Aorta (tissue), 5 donors: Measurements from ENCODE around the gene PPM1E. TPM values are rescaled to one million over a fixed set of nuclear protein-coding genes. Genes with fewer than 3 reads are reported as not detected.

Experiments used
- ATAC-seq: fragments of 200-7000 bp; cut with Tn5 transposase; one replicate; pipeline ENCODE4 v1.9.1; 2022; ENCODE audit warnings: moderate library complexity; ENCODE audit not compliant: low FRiP score
- DNase-seq, 2 donors: peaks; one replicate each; pipeline ENCODE4 v3.0.0-alpha.2; 2020
- H3K27ac ChIP-seq, 2 donors: one replicate each; pipeline ENCODE4 v1.5.1; 2013; ENCODE audit warnings: low read length in 2 of 2, mild to moderate bottlenecking in 2 of 2, moderate library complexity in 2 of 2, control low read depth in 1 of 2, inconsistent platforms in 1 of 2, low read depth in 1 of 2
- H3K27me3 ChIP-seq, 2 donors: one replicate each; pipeline ENCODE4 v1.6.1; 2013; ENCODE audit warnings: control low read depth in 1 of 2, low read length in 1 of 2, mild to moderate bottlenecking in 1 of 2, moderate library complexity in 1 of 2; ENCODE audit not compliant: insufficient read depth in 2 of 2, control insufficient read depth in 1 of 2
- H3K36me3 ChIP-seq, 2 donors: one replicate each; pipeline ENCODE4 v1.6.1; 2013; ENCODE audit warnings: control low read depth in 1 of 2, low read length in 1 of 2, mild to moderate bottlenecking in 1 of 2; ENCODE audit not compliant: insufficient read depth in 2 of 2, control insufficient read depth in 1 of 2
- H3K4me1 ChIP-seq, 2 donors: one replicate each; pipeline ENCODE4 v1.6.1; 2013; ENCODE audit warnings: low read length in 2 of 2, control low read depth in 1 of 2, mild to moderate bottlenecking in 1 of 2, moderate library complexity in 1 of 2; ENCODE audit not compliant: insufficient read depth in 2 of 2, control insufficient read depth in 1 of 2
- H3K4me3 ChIP-seq, 2 donors: one replicate each; pipeline ENCODE4 v1.5.1; 2013; ENCODE audit warnings: low read length in 2 of 2, control low read depth in 1 of 2, mild to moderate bottlenecking in 1 of 2
- H3K9me3 ChIP-seq: one replicate; pipeline ENCODE4 v1.6.1; 2013; ENCODE audit warnings: mild to moderate bottlenecking, low read length; ENCODE audit not compliant: control insufficient read depth
- WGBS, 2 donors: extraction: QIAGEN DNeasy Blood & Tissue Kit; methylation state at CpG; one replicate each; pipeline ENCODE4 v1.1.7; 2013; 5-methylcytosine and 5-hydroxymethylcytosine counted together
- intact Hi-C, 2 donors: fragments of 100-400 bp; cut with DNase I; formaldehyde crosslinking; loops; one replicate each; pipeline versions ENCODE4 v1.14.2 to v1.15.0; 2022
- polyA plus RNA-seq, 2 donors: library from polyadenylated mRNA; stranded (reverse); fragments of 200-250 nt; gene quantifications; one replicate each; pipeline ENCODE4 v1.2.3, GENCODE V29; 2013
- total RNA-seq, 2 donors: library from RNA; stranded (reverse); fragmentation: NEBNext Ultra II Directional; extraction: Animal tissue kit (Norgen Biotek cat#: 25700); gene quantifications; one replicate each; pipeline ENCODE4 v1.2.1, GENCODE V29; 2021
- donor health status: healthy with polysubstance abuse.
- donor health status: Bipolar disorder and iron deficiency.
- donor health status: DM: no; HTN: no; CAD: no.
- donor health status: DM: no; HTN: no; CAD: no.
- donor health status: DM: yes; HTN: yes; CAD: no.

PPM1E gene
- total and polyA plus RNA-seq, 4 donors: 0.06 to 0.21 TPM; not detected in 2

DNA sequence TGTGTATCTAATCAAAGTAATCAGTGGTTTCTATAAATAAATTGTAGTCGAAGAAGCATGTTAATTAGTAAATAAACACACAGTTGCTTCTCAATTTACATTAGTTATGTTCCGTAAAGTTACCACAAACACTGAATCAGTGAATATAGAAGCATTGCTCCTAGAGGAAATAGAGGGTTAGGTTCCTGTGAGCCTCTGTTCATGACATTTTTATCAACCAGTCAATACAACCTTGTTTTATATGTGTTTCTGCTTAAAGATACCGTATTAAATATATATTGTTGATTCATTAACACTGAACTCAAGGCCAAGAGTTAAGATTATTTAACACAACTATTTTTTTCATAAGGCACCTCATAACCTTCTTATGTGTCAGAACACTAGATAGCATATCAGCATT lies 134.3 kb downstream of the PPM1E start:
- 86 to 90% methylated on average over 3 of the region's 3 CpGs for WGBS, 2 donors

DNA sequence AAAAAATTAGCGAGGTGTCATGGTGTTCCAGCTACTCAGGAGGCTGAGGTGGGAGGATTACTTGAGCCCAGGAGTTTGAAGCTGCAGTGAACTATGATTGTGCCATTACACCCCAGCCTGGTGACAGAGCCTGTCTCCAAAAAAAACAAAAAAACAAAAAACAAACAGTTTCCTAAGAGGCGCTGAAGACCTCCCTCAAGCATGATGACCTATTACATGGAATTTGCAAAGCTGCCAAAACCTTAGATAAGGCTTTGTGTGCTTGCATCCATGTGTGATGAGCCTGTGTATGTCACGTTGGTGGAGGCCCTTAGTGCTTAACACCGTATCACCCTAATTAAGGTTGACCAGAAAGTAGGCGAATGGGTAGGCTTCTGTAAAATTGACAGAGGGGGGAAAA lies 143.5 kb downstream of the PPM1E start:
- ATAC-seq: no peak
- H3K36me3 ChIP-seq: no peaks in the 10 kb centered on the region
- 81 to 83% methylated on average over 5 of the region's 5 CpGs for WGBS, 2 donors

More for the DNA sequence above, 134.3 kb downstream of the PPM1E start:
- H3K27ac ChIP-seq: no peak overlapping the region
- DNase-seq: no peak
- H3K36me3 ChIP-seq: no peaks in the 10 kb centered on the region
- H3K4me1 ChIP-seq: no peaks in the 10 kb centered on the region
- intact Hi-C loops: no loop called here
- no peaks in the 10 kb centered on the region for H3K9me3 ChIP-seq
- no peaks in the 10 kb centered on the region for H3K27me3 ChIP-seq
- no peak for ATAC-seq
- H3K4me3 ChIP-seq: no peak overlapping the region

DNA sequence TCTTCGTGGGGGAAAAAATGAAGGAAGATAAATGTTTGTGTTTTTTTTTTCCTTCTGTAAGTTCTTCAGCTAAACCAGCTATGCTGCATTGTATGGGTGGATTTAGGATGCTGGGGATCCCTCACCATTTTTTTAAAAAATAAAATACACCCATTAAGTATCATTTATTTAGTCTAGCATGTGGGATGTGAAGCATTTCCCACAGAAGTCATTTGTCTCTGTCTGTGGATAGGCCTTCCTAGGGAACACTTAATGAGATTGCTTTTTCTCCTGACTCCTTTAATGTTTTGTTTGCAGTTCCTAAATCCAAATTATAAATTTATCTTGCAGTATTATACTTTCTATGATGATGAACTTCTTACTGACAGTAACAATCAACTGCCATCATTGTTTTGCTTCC lies 146.7 kb downstream of the PPM1E start:
- Histone ChIP-seq H3K36me3 (no peaks in the 10 kb centered on the region), H3K27me3 (no peaks in the 10 kb centered on the region), H3K4me3 (no peak overlapping the region), H3K9me3 (no peaks in the 10 kb centered on the region), H3K4me1 (no peaks in the 10 kb centered on the region), H3K27ac (no peak overlapping the region)
- no peak for ATAC-seq
- DNase-seq: no peak
- WGBS, 2 donors: 65 to 73% methylated on average over 1 of the region's 1 CpG
- intact Hi-C loops: no loop called here

More for the DNA sequence above, 143.5 kb downstream of the PPM1E start:
- no peaks in the 10 kb centered on the region for H3K9me3 ChIP-seq
- H3K4me1 ChIP-seq: no peaks in the 10 kb centered on the region
- intact Hi-C loops: no loop called here
- H3K27ac ChIP-seq: no peak overlapping the region
- DNase-seq: no peak
- H3K27me3 ChIP-seq: no peaks in the 10 kb centered on the region
- no peak overlapping the region for H3K4me3 ChIP-seq

DNA sequence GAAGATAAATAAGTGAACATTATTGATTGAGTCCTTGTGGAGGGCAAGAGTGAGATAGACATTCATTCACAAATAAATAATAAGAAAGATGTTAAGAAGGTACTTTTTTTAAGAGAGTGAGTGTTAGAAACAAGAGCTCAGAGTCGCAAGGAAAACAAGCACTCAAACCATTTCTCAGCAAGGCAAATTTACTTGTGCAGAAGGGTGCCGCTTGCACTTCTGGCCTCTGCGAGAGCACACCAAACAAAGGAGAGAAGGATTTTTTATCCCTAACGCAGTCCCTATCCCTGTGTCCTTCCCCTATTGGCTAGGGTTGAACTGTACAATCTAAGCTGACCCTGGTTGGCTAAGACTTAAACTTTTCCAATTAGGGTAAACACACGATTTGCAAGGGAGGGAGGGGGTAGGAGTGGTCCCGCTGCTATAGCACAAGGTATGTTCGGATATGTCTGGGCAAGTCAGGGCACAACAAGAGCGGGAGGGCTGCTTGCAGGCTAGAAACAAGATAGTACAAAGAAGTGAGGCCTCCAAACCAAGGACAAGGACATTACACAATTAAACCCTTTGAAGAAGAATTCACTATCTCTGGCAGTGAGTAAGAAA lies 156.2 kb downstream of the PPM1E start:
- Histone ChIP-seq H3K4me3 (no peak overlapping the region), H3K27ac (no peak overlapping the region), H3K4me1 (no peaks in the 10 kb centered on the region), H3K27me3 (no peaks in the 10 kb centered on the region), H3K36me3 (no peaks in the 10 kb centered on the region), H3K9me3 (peaks cover 3% of the 10 kb centered on the region)
- 88 to 90% methylated on average over 8 of the region's 8 CpGs for WGBS, 2 donors
- DNase-seq (no peak), ATAC-seq (no peak)
- intact Hi-C loops: no loop called here

DNA sequence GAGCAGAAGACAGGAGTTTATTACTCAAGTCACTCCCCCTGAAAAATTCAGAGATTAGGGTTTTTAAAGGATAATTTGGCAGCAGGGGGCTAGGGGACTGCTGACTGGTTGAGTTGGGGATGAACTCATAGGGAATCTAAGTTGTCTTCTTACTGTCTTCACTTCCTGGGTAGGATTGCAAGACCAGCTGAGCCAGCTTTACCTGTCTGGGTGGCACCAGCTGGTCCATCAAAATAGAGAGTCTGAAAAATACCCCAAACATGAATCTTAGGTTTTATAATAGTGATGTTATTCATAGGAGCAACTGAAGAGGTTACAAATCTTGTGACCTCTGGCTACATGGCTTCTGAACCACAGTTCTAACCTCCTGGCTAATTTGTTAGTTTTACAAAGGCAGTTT lies 157.9 kb downstream of the PPM1E start:
- intact Hi-C loops: no loop called here
- Histone ChIP-seq H3K4me1 (no peaks in the 10 kb centered on the region), H3K4me3 (no peak overlapping the region), H3K27me3 (no peaks in the 10 kb centered on the region), H3K36me3 (no peaks in the 10 kb centered on the region), H3K9me3 (peaks cover 3% of the 10 kb centered on the region), H3K27ac (no peak overlapping the region)
- no peak for DNase-seq
- ATAC-seq: no peak

DNA sequence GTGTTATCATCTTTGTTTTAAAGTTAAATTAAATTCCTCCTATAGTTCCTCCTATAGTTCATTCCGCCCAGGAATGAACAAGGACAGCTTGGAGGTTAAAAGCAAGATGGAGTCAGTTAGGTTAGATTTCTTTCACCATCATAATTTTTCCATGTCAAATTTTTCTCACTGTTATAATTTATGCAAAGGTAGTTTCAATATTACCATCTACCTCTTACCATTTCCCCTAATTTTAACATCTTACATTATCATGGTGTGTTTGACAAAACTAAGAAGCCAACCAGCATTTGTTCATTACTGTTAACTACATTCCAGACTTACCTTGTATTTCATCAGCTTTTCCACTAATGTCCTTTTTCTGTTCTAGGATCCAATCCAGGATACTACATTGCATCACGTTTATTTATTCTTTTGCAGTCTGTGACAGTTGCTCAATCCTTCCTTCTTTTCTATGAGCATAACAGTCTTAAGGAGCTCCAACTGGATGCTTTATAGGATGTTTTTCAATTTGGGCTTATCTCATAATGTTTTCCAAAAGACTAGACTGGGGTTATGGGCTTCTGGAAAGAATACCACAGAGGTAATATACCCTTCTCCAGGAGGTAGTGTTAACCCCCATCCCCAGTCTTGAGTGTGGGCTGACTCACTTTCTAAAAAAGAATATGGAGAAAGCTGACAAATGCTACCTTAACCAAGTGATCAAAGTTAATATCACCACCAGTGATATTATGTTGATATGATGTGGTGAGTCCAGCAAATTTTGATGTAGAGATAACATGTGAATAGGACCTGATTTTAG lies 158.5 kb downstream of the PPM1E start:
- Histone ChIP-seq H3K4me3 (no peak overlapping the region), H3K36me3 (no peaks in the 10 kb centered on the region), H3K27me3 (no peaks in the 10 kb centered on the region), H3K9me3 (peaks cover 3% of the 10 kb centered on the region), H3K4me1 (no peaks in the 10 kb centered on the region), H3K27ac (no peak overlapping the region)
- WGBS, 2 donors: 62 to 72% methylated on average over 2 of the region's 2 CpGs
- DNase-seq (no peak), ATAC-seq (no peak)
- intact Hi-C loops: no loop called here

DNA sequence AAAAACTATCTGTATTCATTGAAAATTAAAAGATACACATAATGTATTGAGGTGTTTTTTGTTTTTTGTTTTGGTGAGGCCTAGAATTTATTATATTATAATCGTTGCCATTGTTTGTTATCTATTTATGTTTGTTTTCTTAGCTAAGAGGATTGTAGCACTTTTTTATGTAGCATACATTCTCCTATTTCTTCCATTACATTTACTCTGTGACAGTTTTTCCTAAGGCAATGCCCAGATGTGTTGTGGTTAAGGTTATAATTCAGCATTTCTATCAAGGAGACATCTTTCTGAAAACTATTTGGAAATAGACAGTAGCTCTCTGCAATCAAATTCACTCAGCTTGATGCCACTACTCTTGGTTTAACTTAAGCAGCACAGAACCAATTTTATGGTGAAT lies 161.6 kb downstream of the PPM1E start:
- Histone ChIP-seq H3K9me3 (no peaks in the 10 kb centered on the region), H3K27ac (no peak overlapping the region), H3K4me1 (no peaks in the 10 kb centered on the region), H3K36me3 (no peaks in the 10 kb centered on the region), H3K27me3 (no peaks in the 10 kb centered on the region), H3K4me3 (no peak overlapping the region)
- no peak for DNase-seq
- intact Hi-C loops: no loop called here
- 67 to 77% methylated on average over 1 of the region's 1 CpG for WGBS, 2 donors
- no peak for ATAC-seq

DNA sequence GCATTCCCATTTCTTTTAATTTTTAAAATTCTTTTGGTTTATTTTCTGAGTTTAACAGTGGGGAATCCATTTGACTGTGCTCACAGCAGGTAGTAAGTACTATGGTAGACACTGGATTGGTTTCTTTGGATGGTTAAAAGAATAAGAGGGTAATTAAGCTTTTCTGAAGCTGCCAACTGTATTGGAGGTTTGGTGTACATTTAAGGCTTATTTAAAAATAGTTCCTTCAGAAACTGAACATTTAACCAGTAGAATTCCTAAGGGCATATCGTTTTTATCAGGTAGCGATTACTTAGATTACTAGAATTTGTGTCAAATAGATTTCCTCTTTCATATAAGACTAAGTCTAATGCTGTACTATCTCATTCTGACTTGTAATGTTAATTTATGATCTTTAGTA lies 162.4 kb downstream of the PPM1E start:
- ATAC-seq (no peak), DNase-seq (no peak)
- H3K27ac ChIP-seq: no peak overlapping the region
- H3K36me3 ChIP-seq: no peaks in the 10 kb centered on the region
- no peaks in the 10 kb centered on the region for H3K27me3 ChIP-seq
- no peak overlapping the region for H3K4me3 ChIP-seq
- 62 to 67% methylated on average over 2 of the region's 2 CpGs for WGBS, 2 donors
- intact Hi-C loops: no loop called here
- no peaks in the 10 kb centered on the region for H3K9me3 ChIP-seq
- no peaks in the 10 kb centered on the region for H3K4me1 ChIP-seq

DNA sequence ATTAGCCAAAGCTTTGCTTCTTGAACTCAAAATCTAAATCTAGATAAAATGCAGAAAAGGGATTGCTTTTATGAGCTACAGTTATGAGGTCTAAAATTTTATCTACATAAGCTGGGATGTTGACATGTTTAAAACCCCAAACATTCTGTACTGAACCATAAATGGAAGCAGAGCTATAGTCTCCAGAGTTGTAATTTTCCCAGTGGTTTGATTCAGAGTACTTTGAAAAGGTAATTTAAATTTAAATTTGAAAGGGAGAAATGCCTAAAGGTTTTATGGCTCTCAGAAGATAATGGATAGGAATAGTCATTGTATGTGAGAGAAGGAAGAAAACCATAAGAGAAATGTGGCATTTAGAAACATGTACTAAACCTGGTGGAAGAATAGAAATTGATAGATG lies 163.2 kb downstream of the PPM1E start:
- H3K36me3 ChIP-seq: no peaks in the 10 kb centered on the region
- no peaks in the 10 kb centered on the region for H3K27me3 ChIP-seq
- ATAC-seq (no peak), DNase-seq (no peak)
- H3K4me3 ChIP-seq: no peak overlapping the region
- H3K9me3 ChIP-seq: no peaks in the 10 kb centered on the region
- H3K27ac ChIP-seq: no peak overlapping the region
- intact Hi-C loops: no loop called here
- H3K4me1 ChIP-seq: no peaks in the 10 kb centered on the region
